M059J (cell line): ENCODE data around the gene INTS3. TPM values are rescaled to one million over a fixed set of nuclear protein-coding genes. Genes with fewer than 3 reads are reported as not detected.

Source experiments
- total RNA-seq: library from RNA; depleted of rRNA; stranded (reverse); fragments of >200 nt; shearing (Covaris generic); gene quantifications from 2 replicates; pipeline ENCODE4 v1.2.3, GENCODE V29; 2014; rRNA removed

INTS3 gene
- total RNA-seq, 1 experiment from 2014 or later: 37.0 TPM

Other genes with a start within 250 kb of the INTS3 start
- gene S100A6, start 192.1 kb upstream of the INTS3 start, total RNA-seq: 526 and 547 TPM in 2 replicates
- not detected in 2 replicates for gene S100A5, start 187.1 kb upstream of the INTS3 start, total RNA-seq
- gene S100A4, start 182.2 kb upstream of the INTS3 start, total RNA-seq: 2.9 and 12.3 TPM in 2 replicates
- gene S100A3, start 178.8 kb upstream of the INTS3 start, total RNA-seq: 5.2 and 5.8 TPM in 2 replicates
- gene S100A2, start 162.2 kb upstream of the INTS3 start, total RNA-seq: 14.4 and 19.6 TPM in 2 replicates
- 138 and 163 TPM in 2 replicates for gene S100A16, start 114.9 kb upstream of the INTS3 start, total RNA-seq
- not detected in 2 replicates for gene S100A14, start 111.7 kb upstream of the INTS3 start, total RNA-seq
- gene S100A13, start 100.5 kb upstream of the INTS3 start, total RNA-seq: 206 and 207 TPM in 2 replicates
- 0.42 TPM in 1 of 2 replicates, not detected in the other for gene S100A1, start 99.6 kb upstream of the INTS3 start, total RNA-seq
- 36.0 and 37.1 TPM in 2 replicates for gene CHTOP, start 94.0 kb upstream of the INTS3 start, total RNA-seq
- gene SNAPIN, start 69.3 kb upstream of the INTS3 start, total RNA-seq: 72.6 and 90.2 TPM in 2 replicates
- 278 and 330 TPM in 2 replicates for gene ILF2, start 57.1 kb upstream of the INTS3 start, total RNA-seq
- gene NPR1, start 49.4 kb upstream of the INTS3 start, total RNA-seq: not detected in 2 replicates
- gene SLC27A3, start 47.4 kb downstream of the INTS3 start, total RNA-seq: 1.2 and 3.7 TPM in 2 replicates
- gene GATAD2B, start 194.9 kb downstream of the INTS3 start, total RNA-seq: 8.7 and 11.0 TPM in 2 replicates
- 8.4 and 9.0 TPM in 2 replicates for gene DENND4B, start 218.7 kb downstream of the INTS3 start, total RNA-seq
- 11.4 and 13.7 TPM in 2 replicates for gene CRTC2, start 230.6 kb downstream of the INTS3 start, total RNA-seq
- 120 and 138 TPM in 2 replicates for gene SLC39A1, start 235.5 kb downstream of the INTS3 start, total RNA-seq
- 6.5 and 9.6 TPM in 2 replicates for gene CREB3L4, start 239.9 kb downstream of the INTS3 start, total RNA-seq
- gene JTB, start 249.6 kb downstream of the INTS3 start, total RNA-seq: 367 and 415 TPM in 2 replicates